GM19238 (cell line): Measurements from ENCODE around the gene ZXDA.
"Not testable (repeated sequence)": the region's sequence is repeated elsewhere in the genome, so short reads cannot be mapped to it uniquely, and the experiment has no call there.

ENCODE experiments used
- DNase-seq: peaks from one replicate; pipeline ENCODE4 v3.0.0; 2011; ENCODE audit warnings: low spot score; ENCODE audit not compliant: insufficient read length

Gene ZXDA

GRCh38 chrX:57910287-57910912 lies at the start of gene ZXDA:
TSS of gene ZXDA (minus strand) at chrX:57910458. CDS start at chrX:57910420, 38 bp downstream.
- DNase-seq = not testable (repeated sequence)

- no peak for DNase-seq
These were observed 42.0 kb upstream of the ZXDA start for GRCh38 chrX:57952320-57952678.

GRCh38 chrX:57951666-57952319 lies 41.5 kb upstream of the ZXDA start:
- no peak for DNase-seq

GRCh38 chrX:57933321-57933720 lies 23.1 kb upstream of the ZXDA start:
- no peak for DNase-seq

GRCh38 chrX:57932266-57932665 lies 22.0 kb upstream of the ZXDA start:
- DNase-seq = no peak

- no peak for DNase-seq
These were observed 19.8 kb upstream of the ZXDA start for GRCh38 chrX:57930051-57930450.

- no peak for DNase-seq
These were observed 19.1 kb upstream of the ZXDA start for GRCh38 chrX:57929373-57929772.

- no peak for DNase-seq
These were observed 15.5 kb upstream of the ZXDA start for GRCh38 chrX:57925806-57926205.

- no peak for DNase-seq
These were observed 8.6 kb upstream of the ZXDA start for GRCh38 chrX:57918750-57919436.

- no peak for DNase-seq
These were observed 5.4 kb upstream of the ZXDA start for GRCh38 chrX:57915680-57916079.

GRCh38 chrX:57909595-57910286 lies 517 bp downstream of the ZXDA start:
- not testable (repeated sequence) for DNase-seq

GRCh38 chrX:57908972-57909594 lies 1.2 kb downstream of the ZXDA start:
- not testable (repeated sequence) for DNase-seq

- no peak for DNase-seq
These were observed 3.5 kb downstream of the ZXDA start for GRCh38 chrX:57906790-57907189.

- no peak for DNase-seq
These were observed 5.1 kb downstream of the ZXDA start for GRCh38 chrX:57905141-57905540.

GRCh38 chrX:57904176-57904880 lies 5.9 kb downstream of the ZXDA start:
- DNase-seq = no peak

GRCh38 chrX:57902633-57903032 lies 7.6 kb downstream of the ZXDA start:
- DNase-seq = no peak

GRCh38 chrX:57901466-57901865 lies 8.8 kb downstream of the ZXDA start:
- no peak for DNase-seq

GRCh38 chrX:57900975-57901374 lies 9.3 kb downstream of the ZXDA start:
- no peak for DNase-seq

GRCh38 chrX:57899906-57900305 lies 10.4 kb downstream of the ZXDA start:
- DNase-seq = no peak

GRCh38 chrX:57899064-57899463 lies 11.2 kb downstream of the ZXDA start:
- DNase-seq = no peak

GRCh38 chrX:57871463-57871862 lies 38.8 kb downstream of the ZXDA start:
- DNase-seq = no peak
